ENCODE data around the gene VPS11. TPM values are rescaled to one million over a fixed set of nuclear protein-coding genes. Genes with fewer than 3 reads are reported as not detected.

Gene VPS11
- total and polyA plus RNA-seq, 10 donors, result 30.1 to 66.7 (median 43.6) TPM

- no peak for DNase-seq
- Histone ChIP-seq H3K36me3 (peaks cover 0 to 65% (median 42%) of the 10 kb centered on the region in 6 donors), H3K9me3 (no peaks in the 10 kb centered on the region), H3K27me3 (replicated peaks in 1 of 7) (no peaks in the 10 kb centered on the region), H3K4me3 (peak overlapping the region in 3 of 8 donors; percentile 25 to 55 (median 27)), H3K4me1 (peaks cover 4 to 53% (median 25%) of the 10 kb centered on the region in 6 donors), H3K27ac (peak overlapping the region; percentile 18 to 90 (median 74))
- WGBS, 5 donors, result 77 to 90% (median 86%) methylated on average over 10 of the region's 10 CpGs
- intact Hi-C loops (cut with DNase I; ENCODE audit: low total_unique reads), result no loop called here
- TF ChIP-seq POLR2AphosphoS5 (IDR thresholded peaks at IDR 0.05), result peak in 1 of 3 donors; percentile 34
- TF ChIP-seq CTCF (IDR thresholded peaks at IDR 0.05 in 8 of 11, conservative IDR thresholded peaks at IDR 0.05 in 3 of 11), result no peak
Observed at GRCh38 chr11:119116235-119116594, 48.6 kb downstream of the VPS11 start.

- Histone ChIP-seq H3K36me3 (peaks cover 0 to 61% (median 38%) of the 10 kb centered on the region in 6 donors), H3K27me3 (replicated peaks in 1 of 7) (no peaks in the 10 kb centered on the region), H3K4me1 (peaks cover 4 to 53% (median 25%) of the 10 kb centered on the region in 6 donors), H3K27ac (peak overlapping the region; percentile 18 to 90 (median 74)), H3K4me3 (peak overlapping the region in 1 of 8 donors; percentile 55), H3K9me3 (no peaks in the 10 kb centered on the region)
- 81 to 89% (median 85%) methylated on average over 5 of the region's 5 CpGs for WGBS, 5 donors
- intact Hi-C loops (cut with DNase I; ENCODE audit: low total_unique reads), result no loop called here
- DNase-seq, result no peak
- TF ChIP-seq CTCF (IDR thresholded peaks at IDR 0.05 in 8 of 11, conservative IDR thresholded peaks at IDR 0.05 in 3 of 11) (no peak), POLR2A (IDR thresholded peaks at IDR 0.05) (no peak), POLR2AphosphoS5 (IDR thresholded peaks at IDR 0.05) (no peak)
Observed at GRCh38 chr11:119116601-119117000, 49.0 kb downstream of the VPS11 start.

GRCh38 chr11:119117004-119117706 is 49.5 kb downstream of the VPS11 start:
- Histone ChIP-seq H3K9me3 (no peaks in the 10 kb centered on the region), H3K4me3 (no peak overlapping the region), H3K4me1 (peaks cover 7 to 58% (median 29%) of the 10 kb centered on the region in 6 donors), H3K36me3 (peaks cover 0 to 56% (median 33%) of the 10 kb centered on the region in 6 donors), H3K27ac (peak overlapping the region in 3 of 8 donors; percentile 83 to 90 (median 84)), H3K27me3 (replicated peaks in 1 of 7) (no peaks in the 10 kb centered on the region)
- intact Hi-C loops (cut with DNase I; ENCODE audit: low total_unique reads), result no loop called here
- WGBS, 5 donors, result 93 to 97% (median 95%) methylated on average over 3 of the region's 3 CpGs
- no peak for TF ChIP-seq POLR2AphosphoS5 (IDR thresholded peaks at IDR 0.05)
- TF ChIP-seq CTCF (IDR thresholded peaks at IDR 0.05 in 8 of 11, conservative IDR thresholded peaks at IDR 0.05 in 3 of 11), result no peak
- no peak for TF ChIP-seq POLR2A (IDR thresholded peaks at IDR 0.05)
- DNase-seq, result no peak

GRCh38 chr11:119118227-119118626 is 50.6 kb downstream of the VPS11 start:
- Histone ChIP-seq H3K4me3 (no peak overlapping the region), H3K27ac (no peak overlapping the region), H3K4me1 (peaks cover 14 to 68% (median 40%) of the 10 kb centered on the region in 6 donors), H3K27me3 (replicated peaks in 1 of 7) (no peaks in the 10 kb centered on the region), H3K36me3 (peaks cover 0 to 45% (median 22%) of the 10 kb centered on the region in 6 donors), H3K9me3 (no peaks in the 10 kb centered on the region)
- 96 to 99% (median 97%) methylated on average over 5 of the region's 5 CpGs for WGBS, 5 donors
- TF ChIP-seq POLR2A (IDR thresholded peaks at IDR 0.05), result no peak
- no peak for TF ChIP-seq POLR2AphosphoS5 (IDR thresholded peaks at IDR 0.05)
- TF ChIP-seq CTCF (IDR thresholded peaks at IDR 0.05 in 8 of 11, conservative IDR thresholded peaks at IDR 0.05 in 3 of 11), result no peak
- no peak for DNase-seq
- intact Hi-C loops (cut with DNase I; ENCODE audit: low total_unique reads), result no loop called here

Data from spleen (tissue), 11 donors.